Common myeloid progenitor, CD34-positive (primary cell): ENCODE measurements around the gene ZNF573.

Source experiments
- CTCF ChIA-PET: fragments of 350-600 bp; sonication (Branson Sonifier 250); formaldehyde crosslinking; loops from one replicate; lab custom pipeline; 2021; ENCODE audit warnings: antibody characterized with exemption; lab: Charles Lee
- POLR2A ChIA-PET: fragments of 350-600 bp; sonication (Branson Sonifier 250); formaldehyde crosslinking; loops from one replicate; lab custom pipeline; 2021; ENCODE audit warnings: antibody characterized with exemption; lab: Charles Lee
- DNase-seq, 3 donors: peaks; one replicate each; pipeline versions ENCODE4 v3.0.0 to v3.0.0-alpha.2; 2013
- H3K27ac ChIP-seq, 2 experiments: 1 replicate in 1 of 2; 2 replicates in 1 of 2; pipeline ENCODE4 v1.7.0; 2013; ENCODE audit warnings: inconsistent platforms in 2 of 2, low read length in 2 of 2, mild to moderate bottlenecking in 2 of 2, low read depth in 1 of 2, moderate library complexity in 1 of 2; ENCODE audit not compliant: severe bottlenecking in 2 of 2, insufficient read depth in 1 of 2, poor library complexity in 1 of 2
- H3K27me3 ChIP-seq, 5 experiments: replicated peaks in 2 of 5; 1 replicate in 3 of 5; 2 replicates in 2 of 5; pipeline versions ENCODE4 v1.6.1 to v1.7.0; 2013; ENCODE audit warnings: low read length in 4 of 5, mild to moderate bottlenecking in 2 of 5, moderate library complexity in 2 of 5, inconsistent platforms in 1 of 5; ENCODE audit not compliant: insufficient read depth in 5 of 5, control insufficient read depth in 4 of 5
- H3K36me3 ChIP-seq, 4 experiments: 1 replicate in 2 of 4; 2 replicates in 2 of 4; pipeline versions ENCODE4 v1.6.1 to v1.7.0; 2013; ENCODE audit warnings: low read length in 3 of 4, control low read depth in 1 of 4, mild to moderate bottlenecking in 1 of 4; ENCODE audit not compliant: control insufficient read depth in 4 of 4, insufficient read depth in 4 of 4
- H3K4me1 ChIP-seq, 4 experiments: 1 replicate in 3 of 4; 2 replicates in 1 of 4; pipeline versions ENCODE4 v1.6.1 to v1.7.1; 2013; ENCODE audit warnings: low read length in 3 of 4, mild to moderate bottlenecking in 3 of 4, control low read depth in 1 of 4, inconsistent platforms in 1 of 4, moderate library complexity in 1 of 4; ENCODE audit not compliant: control insufficient read depth in 4 of 4, insufficient read depth in 4 of 4; ENCODE audit errors: control extremely low read depth in 1 of 4
- H3K4me3 ChIP-seq, 7 experiments: 1 replicate in 4 of 7; 2 replicates in 3 of 7; pipeline versions ENCODE4 v1.5.1 to v1.7.0; 2013; ENCODE audit warnings: mild to moderate bottlenecking in 7 of 7, low read length in 6 of 7, moderate library complexity in 6 of 7, inconsistent platforms in 2 of 7, low read depth in 2 of 7, control low read depth in 1 of 7; ENCODE audit not compliant: insufficient read depth in 4 of 7, control insufficient read depth in 1 of 7; ENCODE audit errors: extremely low read depth in 1 of 7
- H3K9me3 ChIP-seq, 5 experiments: 1 replicate in 4 of 5; 2 replicates in 1 of 5; pipeline versions ENCODE4 v1.6.1 to v1.7.1; 2013; ENCODE audit warnings: low read length in 4 of 5, mild to moderate bottlenecking in 2 of 5, inconsistent platforms in 1 of 5, low read depth in 1 of 5, moderate library complexity in 1 of 5; ENCODE audit not compliant: control insufficient read depth in 4 of 5, insufficient read depth in 2 of 5; ENCODE audit errors: control extremely low read depth in 1 of 5
- WGBS: methylation state at CpG from one replicate; pipeline ENCODE4 v1.1.5; 2013; ENCODE audit not compliant: insufficient coverage; 5-methylcytosine and 5-hydroxymethylcytosine counted together

ZNF573 gene

GRCh38 chr19:37698216-37698615 lies 81.2 kb downstream of the ZNF573 start:
- H3K4me1 ChIP-seq: peaks cover 0 to 5% (median 0%) of the 10 kb centered on the region in 4 experiments
- H3K4me3 ChIP-seq: no peak overlapping the region
- ChIA-PET CTCF (no interaction called here), POLR2A (no interaction called here)
- DNase-seq: no peak
- no peak overlapping the region for H3K27ac ChIP-seq
- peaks cover 13 to 46% (median 26%) of the 10 kb centered on the region in 5 experiments for H3K9me3 ChIP-seq
- H3K27me3 ChIP-seq: no peaks in the 10 kb centered on the region
- H3K36me3 ChIP-seq: peaks cover 6 to 62% (median 36%) of the 10 kb centered on the region in 4 experiments
- 98% methylated on average over 5 of the region's 6 CpGs for WGBS

- ChIA-PET POLR2A (no interaction called here), CTCF (no interaction called here)
- H3K36me3 ChIP-seq: peaks cover 6 to 40% (median 32%) of the 10 kb centered on the region in 4 experiments
- H3K4me3 ChIP-seq: no peak overlapping the region
- no CpG with 5 or more reads among the region's 3 CpGs for WGBS
- no peak for DNase-seq
- H3K9me3 ChIP-seq: peaks cover 7 to 37% (median 25%) of the 10 kb centered on the region in 5 experiments
- H3K27ac ChIP-seq: no peak overlapping the region
- peaks cover 0 to 21% (median 7%) of the 10 kb centered on the region in 4 experiments for H3K4me1 ChIP-seq
- no peaks in the 10 kb centered on the region for H3K27me3 ChIP-seq
These were observed 84.1 kb downstream of the ZNF573 start for GRCh38 chr19:37695144-37695899.

- ChIA-PET POLR2A (interaction anchor here (0.6 to 1.1 kb wide), 2 partner anchors 38 to 98 kb away, joined by 3 read pairs; partner anchors contain the start of genes ZFP30, ZNF540 and ZNF571), CTCF (interaction anchor here (0.6 kb wide), 1 partner anchor 91 kb away, joined by 3 read pairs; no protein-coding TSS in a partner anchor)
- Histone ChIP-seq H3K9me3 (peaks cover 3 to 20% (median 12%) of the 10 kb centered on the region in 5 experiments), H3K27ac (peak overlapping the region in 1 of 2 experiments; percentile 43), H3K36me3 (peaks cover 3 to 21% (median 11%) of the 10 kb centered on the region in 4 experiments), H3K27me3 (no peaks in the 10 kb centered on the region), H3K4me1 (peaks cover 0 to 21% (median 7%) of the 10 kb centered on the region in 4 experiments), H3K4me3 (peak overlapping the region in 1 of 7 experiments; percentile 17)
- DNase-seq: peak; percentile 75 to 95 (median 87)
- 18% methylated on average over 7 of the region's 11 CpGs for WGBS
These were observed 86.3 kb downstream of the ZNF573 start for GRCh38 chr19:37692956-37693620.

- ChIA-PET POLR2A (interaction anchor here (0.6 to 1.1 kb wide), 2 partner anchors 97 to 614 kb away, joined by 3 read pairs; partner anchors contain the start of genes ZNF540 and ZNF571), CTCF (no interaction called here)
These were observed 87.4 kb downstream of the ZNF573 start for GRCh38 chr19:37691881-37692504.

More at GRCh38 chr19:37691881-37692504, 87.4 kb downstream of the ZNF573 start:
- no peaks in the 10 kb centered on the region for H3K27me3 ChIP-seq
- H3K4me1 ChIP-seq: peaks cover 0 to 21% (median 7%) of the 10 kb centered on the region in 4 experiments
- DNase-seq: peak; percentile 92 to 97 (median 95)
- H3K36me3 ChIP-seq: peaks cover 0 to 13% (median 4%) of the 10 kb centered on the region in 4 experiments
- peak overlapping the region; percentile 54 to 81 for H3K27ac ChIP-seq
- peaks cover 0 to 14% (median 9%) of the 10 kb centered on the region in 5 experiments for H3K9me3 ChIP-seq
- under 1% methylated on average over 45 of the region's 48 CpGs for WGBS
- peak overlapping the region; percentile 51 to 97 (median 77) for H3K4me3 ChIP-seq
